GM12872 (cell line): ENCODE results near the gene LAMA3.

Experiments used
- TF ChIP-seq, protein P1 (sequence below): IDR thresholded peaks from 3 replicates; pipeline ENCODE4 v1.5.1; 2011; ENCODE audit warnings: low read depth, mild to moderate bottlenecking, low read length, moderate library complexity; ENCODE audit not compliant: insufficient read depth

LAMA3 gene

DNA sequence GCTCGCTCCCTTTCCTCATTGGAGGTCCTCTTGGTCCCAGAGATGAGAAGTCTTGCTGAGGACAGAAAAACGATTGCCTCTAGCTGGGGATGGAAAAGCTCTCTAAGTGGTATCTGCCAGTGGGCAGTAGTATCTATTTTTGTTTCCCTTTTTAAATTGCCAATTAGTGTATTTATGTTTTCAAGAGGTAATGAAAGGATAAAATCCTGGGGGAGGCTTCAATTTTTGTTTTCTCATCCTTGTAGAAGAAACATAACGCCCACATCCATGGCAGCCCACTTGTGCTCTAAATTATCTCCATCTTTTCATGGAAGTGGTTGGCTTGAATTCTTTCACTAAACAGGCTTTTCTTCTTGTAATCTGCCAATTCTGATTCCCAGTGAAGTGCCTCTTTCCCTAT lies 40.8 kb upstream of the LAMA3 start:
- TF ChIP-seq, protein P1, sequence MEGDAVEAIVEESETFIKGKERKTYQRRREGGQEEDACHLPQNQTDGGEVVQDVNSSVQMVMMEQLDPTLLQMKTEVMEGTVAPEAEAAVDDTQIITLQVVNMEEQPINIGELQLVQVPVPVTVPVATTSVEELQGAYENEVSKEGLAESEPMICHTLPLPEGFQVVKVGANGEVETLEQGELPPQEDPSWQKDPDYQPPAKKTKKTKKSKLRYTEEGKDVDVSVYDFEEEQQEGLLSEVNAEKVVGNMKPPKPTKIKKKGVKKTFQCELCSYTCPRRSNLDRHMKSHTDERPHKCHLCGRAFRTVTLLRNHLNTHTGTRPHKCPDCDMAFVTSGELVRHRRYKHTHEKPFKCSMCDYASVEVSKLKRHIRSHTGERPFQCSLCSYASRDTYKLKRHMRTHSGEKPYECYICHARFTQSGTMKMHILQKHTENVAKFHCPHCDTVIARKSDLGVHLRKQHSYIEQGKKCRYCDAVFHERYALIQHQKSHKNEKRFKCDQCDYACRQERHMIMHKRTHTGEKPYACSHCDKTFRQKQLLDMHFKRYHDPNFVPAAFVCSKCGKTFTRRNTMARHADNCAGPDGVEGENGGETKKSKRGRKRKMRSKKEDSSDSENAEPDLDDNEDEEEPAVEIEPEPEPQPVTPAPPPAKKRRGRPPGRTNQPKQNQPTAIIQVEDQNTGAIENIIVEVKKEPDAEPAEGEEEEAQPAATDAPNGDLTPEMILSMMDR = no peak

- TF ChIP-seq, protein P1 = no peak
Observed at GRCh38 chr18:23648940-23649607, 40.2 kb upstream of the LAMA3 start.

- TF ChIP-seq, protein P1 = no peak
Observed at GRCh38 chr18:23650968-23651927, 38.0 kb upstream of the LAMA3 start.

DNA sequence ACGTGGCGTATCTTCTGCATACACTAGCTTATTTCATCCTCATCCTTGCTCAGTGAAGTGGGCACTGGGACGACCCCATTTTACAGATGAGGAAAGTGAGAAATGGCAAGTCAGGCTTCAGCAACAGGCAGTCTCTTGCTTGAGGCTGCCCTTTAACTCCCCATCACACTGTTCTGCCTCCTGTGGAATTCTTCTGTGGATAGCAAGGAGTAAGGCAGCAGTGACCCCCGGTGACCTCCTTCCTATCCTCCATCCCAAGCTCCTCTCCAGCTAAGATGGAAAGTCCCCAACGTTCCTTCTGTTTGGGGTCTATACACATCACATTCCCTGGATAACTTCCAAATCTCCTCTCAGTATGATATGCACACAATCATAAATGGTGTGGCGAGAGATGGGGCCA lies 37.0 kb upstream of the LAMA3 start:
- TF ChIP-seq, protein P1 = no peak

GRCh38 chr18:23658285-23658684 lies 31.0 kb upstream of the LAMA3 start:
- TF ChIP-seq, protein P1 = no peak

GRCh38 chr18:23661735-23662308 lies 27.4 kb upstream of the LAMA3 start:
- TF ChIP-seq, protein P1 = no peak
